ENCODE data around the gene TBC1D16.

Gene TBC1D16

GRCh38 chr17:79948945-79949655 lies 86.6 kb downstream of the TBC1D16 start:
- no peak overlapping the region for H3K27ac ChIP-seq (ENCODE audit: low read depth, low read length)
- no peak overlapping the region for H2AFZ ChIP-seq (ENCODE audit: low read length, unreplicated experiment)
- H3K79me2 ChIP-seq (ENCODE audit: control insufficient read depth, insufficient read depth, low read length, unreplicated experiment) = no peaks in the 10 kb centered on the region
- peaks cover 31% of the 10 kb centered on the region for H3K36me3 ChIP-seq (ENCODE audit: insufficient read depth, low read length)
- H3K4me1 ChIP-seq (ENCODE audit: control insufficient read depth, insufficient read depth, low read length, unreplicated experiment) = peaks cover 18% of the 10 kb centered on the region
- no peaks in the 10 kb centered on the region for H3K27me3 ChIP-seq (ENCODE audit: insufficient read depth, low read length)
- H3K4me3 ChIP-seq (ENCODE audit: low read depth, low read length) = no peak overlapping the region

GRCh38 chr17:79948406-79948944 lies 87.2 kb downstream of the TBC1D16 start:
- Histone ChIP-seq H2AFZ (ENCODE audit: low read length, unreplicated experiment) (no peak overlapping the region), H3K4me3 (ENCODE audit: low read depth, low read length) (no peak overlapping the region), H3K4me1 (ENCODE audit: control insufficient read depth, insufficient read depth, low read length, unreplicated experiment) (peaks cover 18% of the 10 kb centered on the region), H3K36me3 (ENCODE audit: insufficient read depth, low read length) (peaks cover 33% of the 10 kb centered on the region), H3K79me2 (ENCODE audit: control insufficient read depth, insufficient read depth, low read length, unreplicated experiment) (no peaks in the 10 kb centered on the region), H3K27ac (ENCODE audit: low read depth, low read length) (no peak overlapping the region), H3K27me3 (ENCODE audit: insufficient read depth, low read length) (no peaks in the 10 kb centered on the region)

- Histone ChIP-seq H3K27ac (ENCODE audit: low read depth, low read length) (no peak overlapping the region), H3K4me3 (ENCODE audit: low read depth, low read length) (no peak overlapping the region), H2AFZ (ENCODE audit: low read length, unreplicated experiment) (no peak overlapping the region), H3K79me2 (ENCODE audit: control insufficient read depth, insufficient read depth, low read length, unreplicated experiment) (no peaks in the 10 kb centered on the region), H3K4me1 (ENCODE audit: control insufficient read depth, insufficient read depth, low read length, unreplicated experiment) (peaks cover 18% of the 10 kb centered on the region), H3K36me3 (ENCODE audit: insufficient read depth, low read length) (peaks cover 33% of the 10 kb centered on the region), H3K27me3 (ENCODE audit: insufficient read depth, low read length) (no peaks in the 10 kb centered on the region)
Measured at GRCh38 chr17:79947351-79948031, 88.2 kb downstream of the TBC1D16 start.

GRCh38 chr17:79946352-79947231 lies 89.1 kb downstream of the TBC1D16 start:
- Histone ChIP-seq H3K27ac (ENCODE audit: low read depth, low read length) (no peak overlapping the region), H2AFZ (ENCODE audit: low read length, unreplicated experiment) (no peak overlapping the region), H3K4me3 (ENCODE audit: low read depth, low read length) (no peak overlapping the region), H3K36me3 (ENCODE audit: insufficient read depth, low read length) (peaks cover 33% of the 10 kb centered on the region), H3K27me3 (ENCODE audit: insufficient read depth, low read length) (no peaks in the 10 kb centered on the region), H3K4me1 (ENCODE audit: control insufficient read depth, insufficient read depth, low read length, unreplicated experiment) (peaks cover 10% of the 10 kb centered on the region), H3K79me2 (ENCODE audit: control insufficient read depth, insufficient read depth, low read length, unreplicated experiment) (no peaks in the 10 kb centered on the region)

- Histone ChIP-seq H3K36me3 (ENCODE audit: insufficient read depth, low read length) (peaks cover 33% of the 10 kb centered on the region), H3K4me3 (ENCODE audit: low read depth, low read length) (no peak overlapping the region), H3K27me3 (ENCODE audit: insufficient read depth, low read length) (no peaks in the 10 kb centered on the region), H2AFZ (ENCODE audit: low read length, unreplicated experiment) (no peak overlapping the region), H3K27ac (ENCODE audit: low read depth, low read length) (no peak overlapping the region), H3K4me1 (ENCODE audit: control insufficient read depth, insufficient read depth, low read length, unreplicated experiment) (peaks cover 4% of the 10 kb centered on the region), H3K79me2 (ENCODE audit: control insufficient read depth, insufficient read depth, low read length, unreplicated experiment) (no peaks in the 10 kb centered on the region)
Measured at GRCh38 chr17:79945591-79946255, 89.9 kb downstream of the TBC1D16 start.

- Histone ChIP-seq H3K4me1 (ENCODE audit: control insufficient read depth, insufficient read depth, low read length, unreplicated experiment) (peaks cover 4% of the 10 kb centered on the region), H2AFZ (ENCODE audit: low read length, unreplicated experiment) (no peak overlapping the region), H3K27ac (ENCODE audit: low read depth, low read length) (no peak overlapping the region), H3K4me3 (ENCODE audit: low read depth, low read length) (no peak overlapping the region), H3K79me2 (ENCODE audit: control insufficient read depth, insufficient read depth, low read length, unreplicated experiment) (no peaks in the 10 kb centered on the region), H3K27me3 (ENCODE audit: insufficient read depth, low read length) (no peaks in the 10 kb centered on the region), H3K36me3 (ENCODE audit: insufficient read depth, low read length) (peaks cover 34% of the 10 kb centered on the region)
Measured at GRCh38 chr17:79944821-79945391, 90.8 kb downstream of the TBC1D16 start.

- no peaks in the 10 kb centered on the region for H3K27me3 ChIP-seq (ENCODE audit: insufficient read depth, low read length)
- H3K27ac ChIP-seq (ENCODE audit: low read depth, low read length) = no peak overlapping the region
- peaks cover 30% of the 10 kb centered on the region for H3K36me3 ChIP-seq (ENCODE audit: insufficient read depth, low read length)
- H2AFZ ChIP-seq (ENCODE audit: low read length, unreplicated experiment) = no peak overlapping the region
- no peak overlapping the region for H3K4me3 ChIP-seq (ENCODE audit: low read depth, low read length)
- H3K4me1 ChIP-seq (ENCODE audit: control insufficient read depth, insufficient read depth, low read length, unreplicated experiment) = peaks cover 4% of the 10 kb centered on the region
- no peaks in the 10 kb centered on the region for H3K79me2 ChIP-seq (ENCODE audit: control insufficient read depth, insufficient read depth, low read length, unreplicated experiment)
Measured at GRCh38 chr17:79944251-79944812, 91.3 kb downstream of the TBC1D16 start.

GRCh38 chr17:79943347-79944241 lies 92.1 kb downstream of the TBC1D16 start:
- H2AFZ ChIP-seq (ENCODE audit: low read length, unreplicated experiment) = no peak overlapping the region
- no peak overlapping the region for H3K27ac ChIP-seq (ENCODE audit: low read depth, low read length)
- no peaks in the 10 kb centered on the region for H3K79me2 ChIP-seq (ENCODE audit: control insufficient read depth, insufficient read depth, low read length, unreplicated experiment)
- peaks cover 29% of the 10 kb centered on the region for H3K36me3 ChIP-seq (ENCODE audit: insufficient read depth, low read length)
- no peak overlapping the region for H3K4me3 ChIP-seq (ENCODE audit: low read depth, low read length)
- peaks cover 4% of the 10 kb centered on the region for H3K4me1 ChIP-seq (ENCODE audit: control insufficient read depth, insufficient read depth, low read length, unreplicated experiment)
- no peaks in the 10 kb centered on the region for H3K27me3 ChIP-seq (ENCODE audit: insufficient read depth, low read length)

All from ACC112 (cell line).